Stimulated activated CD8-positive, alpha-beta memory T cell treated with anti-CD3 and anti-CD28 coated beads, Interleukin-4, amount 100 ng/mL, for 24 hours (primary cell): ENCODE data around the gene RABL6.
"Not testable (repeated sequence)": the region's sequence is repeated elsewhere in the genome, so short reads cannot be mapped to it uniquely, and the experiment has no call there.

Experiments used
- DNase-seq: peaks from one replicate; pipeline ENCODE4 v3.0.0-alpha.2; 2020; ENCODE audit warnings: low read depth

Gene RABL6

GRCh38 chr9:136821826-136822544, 14.2 kb downstream of the RABL6 start:
- DNase-seq, result no peak

- DNase-seq, result no peak
Observed at GRCh38 chr9:136823136-136824046, 15.6 kb downstream of the RABL6 start.

- DNase-seq, result no peak
Observed at GRCh38 chr9:136824496-136825225, 16.9 kb downstream of the RABL6 start.

GRCh38 chr9:136825295-136826187, 17.8 kb downstream of the RABL6 start:
- DNase-seq, result no peak

GRCh38 chr9:136826188-136826541, 18.4 kb downstream of the RABL6 start:
- no peak for DNase-seq

GRCh38 chr9:136826703-136827582, 19.2 kb downstream of the RABL6 start:
- DNase-seq, result no peak

GRCh38 chr9:136827794-136828473, 20.2 kb downstream of the RABL6 start:
- no peak for DNase-seq

GRCh38 chr9:136828474-136829140, 20.9 kb downstream of the RABL6 start:
- DNase-seq, result no peak

- no peak for DNase-seq
Observed at GRCh38 chr9:136829412-136829811, 21.7 kb downstream of the RABL6 start.

- DNase-seq, result no peak
Observed at GRCh38 chr9:136829981-136830885, 22.5 kb downstream of the RABL6 start.

GRCh38 chr9:136831002-136831719, 23.4 kb downstream of the RABL6 start:
- DNase-seq, result no peak

- no peak for DNase-seq
Observed at GRCh38 chr9:136831720-136832104, 24.0 kb downstream of the RABL6 start.

- no peak for DNase-seq
Observed at GRCh38 chr9:136832581-136832980, 24.8 kb downstream of the RABL6 start.

- DNase-seq, result not testable (repeated sequence)
Observed at GRCh38 chr9:136833381-136834048, 25.8 kb downstream of the RABL6 start.

GRCh38 chr9:136835162-136835931, 27.6 kb downstream of the RABL6 start:
- DNase-seq, result no peak
